ENCODE results near the gene USP17L21.
A peak's percentile ranks its signal among the peaks of the same experiment; 100 is the strongest.
"Not testable (repeated sequence)": the region's sequence is repeated elsewhere in the genome, so short reads cannot be mapped to it uniquely, and the experiment has no call there.

Gene USP17L21
- long read RNA-seq = 0 reads

GRCh38 chr4:9262572-9262971 is at the start of gene USP17L21:
Gene USP17L21, plus strand, starts transcription at chr4:9262872. Its CDS starts 0 bp downstream, at chr4:9262872.
- not testable (repeated sequence) for H3K4me3 ChIP-seq (replicated peaks; ENCODE audit: insufficient read depth, low read length); DNase-seq (ENCODE audit: low read depth in 1 of 2, low spot score in 1 of 2)

GRCh38 chr4:9214701-9215100 is 48.0 kb upstream of the USP17L21 start:
- H3K4me3 ChIP-seq (replicated peaks; ENCODE audit: insufficient read depth, low read length); H3K27me3 ChIP-seq (ENCODE audit: insufficient read depth, poor library complexity, severe bottlenecking); H3K27ac ChIP-seq (replicated peaks): not testable (repeated sequence)
- DNase-seq (ENCODE audit: low read depth in 1 of 2, low spot score in 1 of 2) = peak in 1 of 2 experiments; percentile 0

More at GRCh38 chr4:9262572-9262971, at the start of gene USP17L21:
- H3K27ac ChIP-seq (replicated peaks); H3K27me3 ChIP-seq (ENCODE audit: insufficient read depth, poor library complexity, severe bottlenecking): not testable (repeated sequence)

GRCh38 chr4:9215105-9215504 is 47.6 kb upstream of the USP17L21 start, which contains the start of gene USP17L11:
Gene USP17L11, plus strand, starts transcription at chr4:9215405. Its CDS starts 0 bp downstream, at chr4:9215405.
- not testable (repeated sequence) for DNase-seq (ENCODE audit: low read depth in 1 of 2, low spot score in 1 of 2)

GRCh38 chr4:9219852-9220251 is 42.8 kb upstream of the USP17L21 start, which contains the start of gene USP17L12:
Gene USP17L12, plus strand, starts transcription at chr4:9220152. Its CDS starts 0 bp downstream, at chr4:9220152.
- H3K27ac ChIP-seq (replicated peaks); DNase-seq (ENCODE audit: low read depth in 1 of 2, low spot score in 1 of 2); H3K4me3 ChIP-seq (replicated peaks; ENCODE audit: insufficient read depth, low read length); H3K27me3 ChIP-seq (ENCODE audit: insufficient read depth, poor library complexity, severe bottlenecking): not testable (repeated sequence)

More at GRCh38 chr4:9215105-9215504, 47.6 kb upstream of the USP17L21 start, which contains the start of gene USP17L11:
- not testable (repeated sequence) for H3K4me3 ChIP-seq (replicated peaks; ENCODE audit: insufficient read depth, low read length); H3K27ac ChIP-seq (replicated peaks); H3K27me3 ChIP-seq (ENCODE audit: insufficient read depth, poor library complexity, severe bottlenecking)

GRCh38 chr4:9224596-9224995 is 38.1 kb upstream of the USP17L21 start, which contains the start of gene USP17L13:
Gene USP17L13, plus strand, starts transcription at chr4:9224896. Its CDS starts 0 bp downstream, at chr4:9224896.
- not testable (repeated sequence) for H3K27ac ChIP-seq (replicated peaks); H3K27me3 ChIP-seq (ENCODE audit: insufficient read depth, poor library complexity, severe bottlenecking); DNase-seq (ENCODE audit: low read depth in 1 of 2, low spot score in 1 of 2); H3K4me3 ChIP-seq (replicated peaks; ENCODE audit: insufficient read depth, low read length)

GRCh38 chr4:9230249-9230648 is 32.4 kb upstream of the USP17L21 start:
- peak in 1 of 2 experiments; percentile 0 for DNase-seq (ENCODE audit: low read depth in 1 of 2, low spot score in 1 of 2)

GRCh38 chr4:9234085-9234484 is 28.6 kb upstream of the USP17L21 start, which contains the start of gene USP17L15:
Gene USP17L15, plus strand, starts transcription at chr4:9234385. Its CDS starts 0 bp downstream, at chr4:9234385.
- H3K4me3 ChIP-seq (replicated peaks; ENCODE audit: insufficient read depth, low read length); H3K27ac ChIP-seq (replicated peaks); H3K27me3 ChIP-seq (ENCODE audit: insufficient read depth, poor library complexity, severe bottlenecking); DNase-seq (ENCODE audit: low read depth in 1 of 2, low spot score in 1 of 2): not testable (repeated sequence)

More at GRCh38 chr4:9230249-9230648, 32.4 kb upstream of the USP17L21 start:
- not testable (repeated sequence) for H3K4me3 ChIP-seq (replicated peaks; ENCODE audit: insufficient read depth, low read length); H3K27me3 ChIP-seq (ENCODE audit: insufficient read depth, poor library complexity, severe bottlenecking); H3K27ac ChIP-seq (replicated peaks)

- not testable (repeated sequence) for H3K27me3 ChIP-seq (ENCODE audit: insufficient read depth, poor library complexity, severe bottlenecking); H3K27ac ChIP-seq (replicated peaks); H3K4me3 ChIP-seq (replicated peaks; ENCODE audit: insufficient read depth, low read length)
- DNase-seq (ENCODE audit: low read depth in 1 of 2, low spot score in 1 of 2) = peak in 1 of 2 experiments; percentile 0
Measured at GRCh38 chr4:9238461-9238860, 24.2 kb upstream of the USP17L21 start.

- not testable (repeated sequence) for H3K27ac ChIP-seq (replicated peaks); H3K27me3 ChIP-seq (ENCODE audit: insufficient read depth, poor library complexity, severe bottlenecking); DNase-seq (ENCODE audit: low read depth in 1 of 2, low spot score in 1 of 2); H3K4me3 ChIP-seq (replicated peaks; ENCODE audit: insufficient read depth, low read length)
Measured at GRCh38 chr4:9243579-9243978, 19.1 kb upstream of the USP17L21 start, which contains the start of gene USP17L17. Gene USP17L17, plus strand, starts transcription at chr4:9243879. Its CDS starts 0 bp downstream, at chr4:9243879.

- not testable (repeated sequence) for H3K27me3 ChIP-seq (ENCODE audit: insufficient read depth, poor library complexity, severe bottlenecking); H3K4me3 ChIP-seq (replicated peaks; ENCODE audit: insufficient read depth, low read length); H3K27ac ChIP-seq (replicated peaks)
- DNase-seq (ENCODE audit: low read depth in 1 of 2, low spot score in 1 of 2) = peak in 1 of 2 experiments; percentile 0
Measured at GRCh38 chr4:9247953-9248680, 14.6 kb upstream of the USP17L21 start, which contains the start of gene USP17L18. Gene USP17L18, plus strand, starts transcription at chr4:9248630. Its CDS starts 0 bp downstream, at chr4:9248630.

- not testable (repeated sequence) for H3K27ac ChIP-seq (replicated peaks); H3K27me3 ChIP-seq (ENCODE audit: insufficient read depth, poor library complexity, severe bottlenecking); DNase-seq (ENCODE audit: low read depth in 1 of 2, low spot score in 1 of 2); H3K4me3 ChIP-seq (replicated peaks; ENCODE audit: insufficient read depth, low read length)
Measured at GRCh38 chr4:9253078-9253477, 9.6 kb upstream of the USP17L21 start, which contains the start of gene USP17L19. Gene USP17L19, plus strand, starts transcription at chr4:9253378. Its CDS starts 0 bp downstream, at chr4:9253378.

- not testable (repeated sequence) for H3K27me3 ChIP-seq (ENCODE audit: insufficient read depth, poor library complexity, severe bottlenecking); H3K4me3 ChIP-seq (replicated peaks; ENCODE audit: insufficient read depth, low read length); DNase-seq (ENCODE audit: low read depth in 1 of 2, low spot score in 1 of 2); H3K27ac ChIP-seq (replicated peaks)
Measured at GRCh38 chr4:9257824-9258223, 4.8 kb upstream of the USP17L21 start, which contains the start of gene USP17L20. Gene USP17L20, plus strand, starts transcription at chr4:9258124. Its CDS starts 0 bp downstream, at chr4:9258124.

- not testable (repeated sequence) for H3K27me3 ChIP-seq (ENCODE audit: insufficient read depth, poor library complexity, severe bottlenecking); H3K27ac ChIP-seq (replicated peaks); DNase-seq (ENCODE audit: low read depth in 1 of 2, low spot score in 1 of 2); H3K4me3 ChIP-seq (replicated peaks; ENCODE audit: insufficient read depth, low read length)
Measured at GRCh38 chr4:9267319-9267718, 4.6 kb downstream of the USP17L21 start, which contains the start of gene USP17L22. Gene USP17L22, plus strand, starts transcription at chr4:9267619. Its CDS starts 0 bp downstream, at chr4:9267619.

GRCh38 chr4:9271719-9272118 is 9.0 kb downstream of the USP17L21 start:
- H3K27me3 ChIP-seq (ENCODE audit: insufficient read depth, poor library complexity, severe bottlenecking); H3K27ac ChIP-seq (replicated peaks); H3K4me3 ChIP-seq (replicated peaks; ENCODE audit: insufficient read depth, low read length): not testable (repeated sequence)
- DNase-seq (ENCODE audit: low read depth in 1 of 2, low spot score in 1 of 2) = peak in 1 of 2 experiments; percentile 25

Measured in HL-60 (cell line).